Esophagus muscularis mucosa (tissue), 4 donors: Measurements from ENCODE around the gene FNBP1. TPM values are rescaled to one million over a fixed set of nuclear protein-coding genes. Genes with fewer than 3 reads are reported as not detected.

ENCODE experiments used
- DNase-seq: peaks from one replicate; pipeline ENCODE4 v3.0.0-alpha.2; 2017; ENCODE audit errors: extremely low spot score
- H3K27ac ChIP-seq, 4 donors: fragments of 200-600 bp; sonication (generic); replicated peaks in 1 of 4; 1 replicate in 3 of 4; 2 replicates in 1 of 4; pipeline ENCODE4 v1.5.1; 2016 to 2019; ENCODE audit warnings: mild to moderate bottlenecking in 1 of 4
- H3K27me3 ChIP-seq, 4 donors: fragments of 200-600 bp; sonication (generic); one replicate each; pipeline versions ENCODE4 v1.5.1 to v1.6.0; 2016 to 2019
- H3K36me3 ChIP-seq, 4 donors: fragments of 200-600 bp; sonication (generic); one replicate each; pipeline ENCODE4 v1.5.1; 2016 to 2019
- H3K4me1 ChIP-seq, 4 donors: fragments of 200-600 bp; sonication (generic); one replicate each; pipeline ENCODE4 v1.5.1; 2016 to 2019
- H3K4me3 ChIP-seq, 4 donors: fragments of 200-600 bp; sonication (generic); 1 replicate in 2 of 4; 2 replicates in 2 of 4; pipeline ENCODE4 v1.5.1; 2016 to 2019; ENCODE audit warnings: mild to moderate bottlenecking in 4 of 4, moderate library complexity in 1 of 4
- H3K9me3 ChIP-seq, 4 donors: fragments of 200-600 bp; sonication (generic); 1 replicate in 3 of 4; 2 replicates in 1 of 4; pipeline ENCODE4 v1.5.1; 2016 to 2019
- CTCF ChIP-seq, 3 experiments: fragments of 200-600 bp in 2 of 3; fragments of 450-650 bp in 1 of 3; sonication (generic) in 2 of 3; IDR thresholded peaks; one replicate each; pipeline ENCODE4 v1.5.1; 2017 to 2019; ENCODE audit warnings: antibody characterized with exemption in 3 of 3, mild to moderate bottlenecking in 2 of 3, moderate library complexity in 1 of 3
- EP300 ChIP-seq: sonication (generic); formaldehyde crosslinking; IDR thresholded peaks from one replicate; pipeline ENCODE4 v1.6.1; 2017; ENCODE audit warnings: antibody characterized with exemption
- POLR2A ChIP-seq: fragments of 450-650 bp; IDR thresholded peaks from one replicate; pipeline ENCODE4 v1.6.1; 2017; ENCODE audit warnings: antibody characterized with exemption, moderate library complexity, mild to moderate bottlenecking, low read depth
- POLR2AphosphoS5 ChIP-seq, 2 donors: sonication (generic); formaldehyde crosslinking; IDR thresholded peaks; one replicate each; pipeline ENCODE4 v1.6.1; 2017; ENCODE audit warnings: antibody characterized with exemption in 2 of 2
- WGBS: methylation state at CpG from one replicate; pipeline ENCODE4 v1.1.5; 2018; 5-methylcytosine and 5-hydroxymethylcytosine counted together
- intact Hi-C: fragments of 100-400 bp; cut with DNase I; formaldehyde crosslinking; loops from one replicate; pipeline ENCODE4 v1.15.1; 2023
- total RNA-seq, 4 donors: library from RNA; depleted of rRNA; stranded (reverse); fragments of >200 nt; gene quantifications; one replicate each; pipeline versions ENCODE4 v1.1.0 to v1.2.1, GENCODE V29; 2016

FNBP1 gene
- total RNA-seq, 4 donors from 2014 or later, result 177 to 317 (median 254) TPM

GRCh38 chr9:130051855-130052254, 8.9 kb upstream of the FNBP1 start:
- Histone ChIP-seq H3K4me3 (no peak overlapping the region), H3K4me1 (peaks cover 25 to 45% (median 44%) of the 10 kb centered on the region in 4 donors), H3K27me3 (no peaks in the 10 kb centered on the region), H3K9me3 (no peaks in the 10 kb centered on the region), H3K27ac (no peak overlapping the region), H3K36me3 (no peaks in the 10 kb centered on the region)
- no peak for DNase-seq
- no peak for TF ChIP-seq EP300
- intact Hi-C loops, result no loop called here

DNA sequence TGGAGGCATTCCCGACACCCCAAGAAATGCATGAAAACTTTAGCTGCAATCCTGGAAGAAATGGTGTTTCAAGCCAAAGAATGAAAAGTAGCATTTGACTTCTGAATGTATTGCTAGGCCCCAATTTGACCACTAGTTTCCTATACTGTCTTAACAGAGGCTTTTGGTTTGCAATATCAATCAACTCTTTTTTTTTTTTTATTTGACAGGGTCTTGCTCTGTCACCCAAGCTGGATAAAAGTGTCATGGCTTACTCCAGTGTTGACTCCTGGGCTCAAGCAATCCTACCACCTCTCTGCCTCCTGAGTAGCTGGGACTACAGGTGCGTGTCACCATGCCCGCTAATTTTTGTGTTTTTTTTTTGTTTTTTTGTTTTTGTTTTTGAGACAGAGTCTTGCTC, 7.5 kb upstream of the FNBP1 start:
- TF ChIP-seq CTCF (IDR thresholded peaks at IDR 0.05), result no peak
- no peak for TF ChIP-seq EP300
- TF ChIP-seq POLR2A, result no peak
- Histone ChIP-seq H3K27ac (no peak overlapping the region), H3K4me1 (peaks cover 25 to 45% (median 42%) of the 10 kb centered on the region in 4 donors), H3K36me3 (no peaks in the 10 kb centered on the region), H3K9me3 (no peaks in the 10 kb centered on the region), H3K27me3 (no peaks in the 10 kb centered on the region), H3K4me3 (no peak overlapping the region)
- intact Hi-C loops, result no loop called here
- no peak for DNase-seq
- 99% methylated on average over 3 of the region's 3 CpGs for WGBS

DNA sequence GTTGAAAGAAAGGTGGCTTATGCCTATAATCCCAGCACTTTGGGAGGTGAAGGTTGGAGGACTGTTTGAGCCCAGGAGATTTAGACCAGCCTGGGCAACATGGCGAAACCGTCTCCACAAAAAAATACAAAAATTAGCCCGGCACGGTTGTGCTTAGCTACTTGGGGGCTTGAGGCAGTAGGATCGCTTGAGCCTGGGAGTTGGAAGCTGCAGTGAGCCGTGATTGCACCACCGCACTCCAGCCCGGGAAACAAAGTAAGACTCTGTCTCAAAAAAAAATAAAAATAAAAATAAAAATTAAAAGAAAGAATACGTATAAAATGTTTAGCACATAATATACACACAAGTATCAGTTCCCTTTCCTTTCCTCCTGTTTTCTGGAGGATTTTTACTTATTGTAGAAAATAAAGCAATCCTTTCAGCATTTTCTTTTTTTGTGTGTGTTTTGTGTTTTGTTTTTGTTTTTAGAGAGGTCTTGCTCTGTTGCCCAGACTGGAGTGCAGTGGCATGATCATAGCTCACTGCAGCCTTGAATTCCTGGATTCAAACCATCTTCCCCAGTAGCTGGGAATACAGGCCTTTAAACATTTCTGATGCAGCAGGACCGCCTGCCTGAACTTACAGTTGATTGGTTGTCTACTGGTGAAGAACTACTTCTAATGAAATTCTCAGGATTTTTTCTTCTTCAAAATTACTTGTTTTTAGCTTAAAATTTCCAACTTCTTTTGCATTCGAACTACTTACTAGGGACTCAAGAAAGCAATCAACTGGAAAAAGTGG, 6.6 kb upstream of the FNBP1 start:
- DNase-seq, result no peak
- no peak overlapping the region for H3K4me3 ChIP-seq
- H3K27me3 ChIP-seq, result no peaks in the 10 kb centered on the region
- intact Hi-C loops, result no loop called here
- no peak overlapping the region for H3K27ac ChIP-seq
- 82% methylated on average over 11 of the region's 11 CpGs for WGBS
- H3K36me3 ChIP-seq, result no peaks in the 10 kb centered on the region
- peaks cover 28 to 45% (median 42%) of the 10 kb centered on the region in 4 donors for H3K4me1 ChIP-seq
- H3K9me3 ChIP-seq, result no peaks in the 10 kb centered on the region
- TF ChIP-seq EP300 (no peak), POLR2A (no peak), CTCF (IDR thresholded peaks at IDR 0.05) (no peak), POLR2AphosphoS5 (IDR thresholded peaks at IDR 0.05) (no peak)

DNA sequence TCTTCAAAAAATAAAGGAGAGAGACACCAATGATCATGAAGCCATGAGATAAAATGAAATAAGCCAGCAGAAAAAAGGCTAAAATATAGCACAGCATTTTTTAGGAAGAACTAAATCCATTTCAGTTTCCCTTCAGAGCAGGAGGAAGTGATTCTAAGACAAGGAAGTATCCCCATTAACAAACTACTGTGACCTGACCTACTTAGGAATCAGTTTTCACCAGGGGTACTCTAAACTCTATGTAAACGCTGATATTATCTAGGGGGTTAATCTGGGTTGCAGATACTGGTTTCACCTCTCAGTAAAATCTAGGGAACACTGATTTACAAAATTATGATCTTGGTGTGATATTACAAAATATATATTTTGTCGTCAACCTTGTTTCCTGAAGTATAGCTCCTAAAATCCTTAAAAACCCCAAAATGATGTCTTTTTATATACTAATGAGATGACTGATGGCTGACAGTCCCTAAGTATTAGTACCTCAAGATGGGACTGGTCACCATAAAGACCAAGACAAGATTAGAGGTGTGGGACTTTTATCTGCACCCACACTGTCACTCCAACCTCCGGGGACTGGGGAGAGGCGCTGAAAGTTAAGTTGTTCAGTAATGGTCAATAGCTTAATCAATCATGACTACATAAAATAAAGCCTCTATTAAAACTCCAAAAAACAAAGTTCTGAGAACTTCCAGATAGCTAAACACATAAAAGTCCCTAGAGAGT, 2.9 kb upstream of the FNBP1 start:
- peak overlapping the region; percentile 97 to 100 (median 99) for H3K27ac ChIP-seq
- H3K27me3 ChIP-seq, result no peaks in the 10 kb centered on the region
- H3K4me1 ChIP-seq, result peaks cover 26 to 37% (median 33%) of the 10 kb centered on the region in 4 donors
- 72% methylated on average over 4 of the region's 4 CpGs for WGBS
- DNase-seq, result no peak
- TF ChIP-seq EP300 (no peak), POLR2AphosphoS5 (IDR thresholded peaks at IDR 0.05) (no peak), CTCF (IDR thresholded peaks at IDR 0.05) (no peak), POLR2A (no peak)
- H3K36me3 ChIP-seq, result no peaks in the 10 kb centered on the region
- no peak overlapping the region for H3K4me3 ChIP-seq
- no peaks in the 10 kb centered on the region for H3K9me3 ChIP-seq
- intact Hi-C loops, result loop anchor here (2.0 kb wide), 1 partner anchor 161 kb away; no protein-coding TSS in a partner anchor
